Activated CD8-positive, alpha-beta T cell treated with anti-CD3 and anti-CD28 coated beads, Interleukin-2, amount 10 ng/mL, durations not matched to agents 7 days and 5 days (primary cell): ENCODE data around the gene YBX3. TPM values are rescaled to one million over a fixed set of nuclear protein-coding genes. Genes with fewer than 3 reads are reported as not detected.

Experiments used
- ATAC-seq: fragments of 150-1000 bp; cut with Tn5 transposase; one replicate; pipeline ENCODE4 v1.10.0; 2021; ENCODE audit warnings: moderate library complexity
- CTCF ChIA-PET: fragments of 350-600 bp; sonication (Branson Sonifier 250); formaldehyde crosslinking; loops from one replicate; lab custom pipeline; 2021; ENCODE audit warnings: antibody characterized with exemption; lab: Charles Lee
- POLR2A ChIA-PET: fragments of 350-600 bp; sonication (Branson Sonifier 250); formaldehyde crosslinking; loops from one replicate; lab custom pipeline; 2021; ENCODE audit warnings: antibody characterized with exemption; lab: Charles Lee
- DNase-seq: peaks from one replicate; pipeline ENCODE4 v3.0.0-alpha.2; 2020
- H3K27ac Mint-ChIP-seq: one replicate; pipeline ENCODE4 v1.8.0; 2021; ENCODE audit warnings: mild to moderate bottlenecking, mixed read lengths
- H3K27me3 Mint-ChIP-seq: one replicate; pipeline ENCODE4 v1.8.0; 2021; ENCODE audit warnings: low read depth, mixed read lengths
- H3K36me3 Mint-ChIP-seq: one replicate; pipeline ENCODE4 v1.8.0; 2021; ENCODE audit warnings: low read depth, mixed read lengths
- H3K4me1 Mint-ChIP-seq: one replicate; pipeline ENCODE4 v1.8.0; 2021; ENCODE audit warnings: low read depth, mixed read lengths
- H3K4me3 Mint-ChIP-seq: one replicate; pipeline ENCODE4 v1.8.0; 2021; ENCODE audit warnings: mild to moderate bottlenecking, mixed read lengths
- H3K9me3 Mint-ChIP-seq: one replicate; pipeline ENCODE4 v1.8.0; 2022; ENCODE audit warnings: mixed read lengths; ENCODE audit not compliant: insufficient read depth
- total RNA-seq, 2 experiments: library from RNA; stranded (reverse); gene quantifications; one replicate each; pipeline ENCODE4 v1.2.3, GENCODE V29; 2021

The YBX3 gene
- total RNA-seq, 2 experiments from 2014 or later = 85.4 to 91.9 TPM

GRCh38 chr12:10668526-10668925 is 54.6 kb downstream of the YBX3 start:
- Mint-ChIP-seq H3K27ac (no peak overlapping the region), H3K4me3 (peak overlapping the region; percentile 68), H3K9me3 (peaks cover 3% of the 10 kb centered on the region), H3K27me3 (peaks cover 13% of the 10 kb centered on the region), H3K36me3 (peaks cover 13% of the 10 kb centered on the region), H3K4me1 (peaks cover 44% of the 10 kb centered on the region)
- ATAC-seq = peak; percentile 46
- POLR2A ChIA-PET = interaction anchor here (1.9 kb wide), 1 partner anchor 55 kb away, joined by 6 read pairs; the partner anchor contains the start of gene MAGOHB
- CTCF ChIA-PET = interaction anchor here (0.8 to 1.7 kb wide), 5 partner anchors 60 to 433 kb away, joined by 3 to 6 read pairs (median 5); no protein-coding TSS in a partner anchor
- DNase-seq = no peak

DNA sequence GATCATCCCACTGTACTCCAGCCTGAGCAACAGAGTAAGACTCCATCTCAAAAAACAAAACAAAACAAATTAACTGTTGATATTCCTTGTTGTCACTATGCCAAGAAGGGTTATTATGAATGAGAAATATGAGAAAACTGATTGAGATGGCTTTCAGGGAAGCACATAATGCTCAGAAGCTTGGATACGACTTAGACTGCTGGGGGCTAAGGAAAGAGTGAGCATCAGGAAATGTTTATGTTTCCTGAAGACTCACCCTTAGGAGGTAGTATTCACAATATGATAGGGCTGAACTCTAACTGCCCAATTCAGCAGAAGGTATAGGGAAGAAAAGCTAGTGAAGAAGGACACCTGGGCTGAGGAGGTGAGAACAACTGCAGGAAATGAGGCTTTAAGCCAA is 55.5 kb downstream of the YBX3 start:
- peaks cover 13% of the 10 kb centered on the region for H3K36me3 Mint-ChIP-seq
- ChIA-PET CTCF (interaction anchor here (0.8 kb wide), 1 partner anchor 854 kb away, joined by 3 read pairs; no protein-coding TSS in a partner anchor), POLR2A (interaction anchor here (0.6 to 1.9 kb wide), 2 partner anchors 54 to 1390 kb away, joined by 3 to 6 read pairs; partner anchors contain the start of gene MAGOHB)
- peaks cover 13% of the 10 kb centered on the region for H3K27me3 Mint-ChIP-seq
- peaks cover 35% of the 10 kb centered on the region for H3K4me1 Mint-ChIP-seq
- H3K9me3 Mint-ChIP-seq = peaks cover 3% of the 10 kb centered on the region
- no peak for ATAC-seq
- no peak overlapping the region for H3K4me3 Mint-ChIP-seq
- DNase-seq = no peak
- no peak overlapping the region for H3K27ac Mint-ChIP-seq

- no peak for ATAC-seq
- Mint-ChIP-seq H3K4me3 (no peak overlapping the region), H3K27me3 (peaks cover 18% of the 10 kb centered on the region), H3K36me3 (peaks cover 6% of the 10 kb centered on the region), H3K27ac (no peak overlapping the region), H3K4me1 (peaks cover 15% of the 10 kb centered on the region), H3K9me3 (no peaks in the 10 kb centered on the region)
- no peak for DNase-seq
- POLR2A ChIA-PET = no interaction called here
- CTCF ChIA-PET = no interaction called here
These were observed 58.6 kb downstream of the YBX3 start for GRCh38 chr12:10664499-10664898.

DNA sequence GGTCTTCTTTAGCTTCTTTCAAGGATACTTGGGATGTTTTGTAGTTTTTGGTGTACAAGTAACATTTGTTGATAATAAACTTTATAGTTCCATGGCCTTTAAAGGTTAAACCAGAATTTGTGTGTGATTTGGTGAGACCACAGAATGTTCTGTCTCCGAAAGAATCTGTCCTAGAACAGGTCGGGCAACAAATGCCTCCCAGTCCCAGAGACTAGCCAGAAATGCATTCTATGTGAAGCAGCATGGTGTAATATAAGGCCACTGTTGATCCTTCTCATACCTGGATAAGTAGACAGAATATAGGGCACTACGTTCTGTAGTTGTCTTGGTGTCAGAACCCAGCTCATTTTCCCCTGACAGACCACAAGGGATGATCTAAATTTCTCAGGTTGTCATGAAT is 59.3 kb downstream of the YBX3 start:
- DNase-seq (no peak), ATAC-seq (no peak)
- ChIA-PET POLR2A (no interaction called here), CTCF (no interaction called here)
- H3K9me3 Mint-ChIP-seq = no peaks in the 10 kb centered on the region
- no peak overlapping the region for H3K27ac Mint-ChIP-seq
- peaks cover 11% of the 10 kb centered on the region for H3K4me1 Mint-ChIP-seq
- peaks cover 4% of the 10 kb centered on the region for H3K36me3 Mint-ChIP-seq
- peaks cover 16% of the 10 kb centered on the region for H3K27me3 Mint-ChIP-seq
- H3K4me3 Mint-ChIP-seq = no peak overlapping the region

DNA sequence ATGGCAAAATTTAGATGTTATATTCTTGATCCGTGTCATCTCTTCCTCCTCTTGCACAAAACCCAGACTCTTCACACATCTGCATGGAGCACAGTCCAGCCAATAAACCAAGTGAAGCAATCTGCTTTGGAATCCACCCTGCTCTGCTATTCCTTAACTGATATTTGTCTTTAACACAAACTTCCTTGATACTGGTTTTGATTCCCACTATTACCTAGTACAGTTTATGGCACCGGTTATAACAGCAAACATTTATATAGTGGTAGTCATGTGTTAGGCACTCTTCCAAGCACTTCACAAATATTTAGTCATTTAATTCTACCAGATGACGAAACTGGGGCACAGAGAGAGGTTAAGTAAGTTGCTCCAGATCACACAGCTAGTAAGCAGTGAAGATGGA is 61.8 kb downstream of the YBX3 start:
- peaks cover 12% of the 10 kb centered on the region for H3K27me3 Mint-ChIP-seq
- H3K9me3 Mint-ChIP-seq = no peaks in the 10 kb centered on the region
- ATAC-seq (no peak), DNase-seq (no peak)
- H3K4me3 Mint-ChIP-seq = no peak overlapping the region
- peaks cover 11% of the 10 kb centered on the region for H3K36me3 Mint-ChIP-seq
- H3K27ac Mint-ChIP-seq = no peak overlapping the region
- POLR2A ChIA-PET = no interaction called here
- CTCF ChIA-PET = no interaction called here
- no peaks in the 10 kb centered on the region for H3K4me1 Mint-ChIP-seq

DNA sequence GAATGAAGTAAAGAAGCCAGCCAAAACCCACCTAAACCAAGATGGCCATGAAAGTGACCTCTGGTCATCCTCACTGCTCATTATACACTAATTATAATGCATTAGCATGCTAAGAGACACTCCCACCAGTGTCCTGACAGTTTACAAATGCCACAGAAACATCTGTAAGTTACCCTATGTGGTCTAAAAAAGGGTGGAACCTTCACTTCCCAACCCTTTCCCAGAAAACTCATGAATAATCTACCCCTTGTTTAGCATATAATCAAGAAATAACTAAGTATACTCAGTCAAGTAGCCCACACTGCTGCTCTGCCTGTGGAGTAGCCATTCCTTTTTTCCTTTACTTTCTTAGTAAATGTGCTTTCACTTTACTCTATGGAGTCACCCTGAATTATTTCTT is 69.1 kb downstream of the YBX3 start:
- H3K4me1 Mint-ChIP-seq = no peaks in the 10 kb centered on the region
- peaks cover 3% of the 10 kb centered on the region for H3K27me3 Mint-ChIP-seq
- DNase-seq (no peak), ATAC-seq (no peak)
- H3K27ac Mint-ChIP-seq = no peak overlapping the region
- H3K36me3 Mint-ChIP-seq = peaks cover 13% of the 10 kb centered on the region
- ChIA-PET CTCF (no interaction called here), POLR2A (no interaction called here)
- no peaks in the 10 kb centered on the region for H3K9me3 Mint-ChIP-seq
- H3K4me3 Mint-ChIP-seq = no peak overlapping the region

DNA sequence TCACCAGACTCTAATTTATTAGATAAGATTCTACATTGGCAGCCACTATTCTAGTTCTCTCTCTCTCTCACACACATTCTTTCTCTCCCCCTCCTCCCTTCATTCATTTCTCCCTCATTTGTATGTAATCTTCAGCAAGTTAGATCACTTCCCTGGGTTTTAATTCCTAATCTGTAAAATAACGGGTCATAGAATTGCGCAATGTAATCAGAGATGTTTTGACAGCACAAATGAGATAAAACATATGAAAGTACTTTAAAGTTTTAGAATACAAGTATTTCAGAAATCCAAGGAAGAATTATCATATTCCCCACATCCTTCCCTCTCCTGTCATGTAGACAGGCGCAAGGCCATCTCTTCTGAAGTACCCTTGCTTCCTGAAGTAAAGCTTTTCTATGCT is 70.9 kb downstream of the YBX3 start:
- Mint-ChIP-seq H3K4me1 (no peaks in the 10 kb centered on the region), H3K27me3 (no peaks in the 10 kb centered on the region), H3K4me3 (no peak overlapping the region), H3K9me3 (no peaks in the 10 kb centered on the region), H3K36me3 (peaks cover 15% of the 10 kb centered on the region), H3K27ac (no peak overlapping the region)
- CTCF ChIA-PET = no interaction called here
- POLR2A ChIA-PET = no interaction called here
- ATAC-seq (no peak), DNase-seq (no peak)

Other genes starting within 250 kb of the YBX3 start
- gene EIF2S3B, start 217.4 kb downstream of the YBX3 start, total RNA-seq = 1 to 10 TPM; 1.8 to 2.3 TPM
- gene MAGOHB, start 109.7 kb downstream of the YBX3 start, total RNA-seq = 10 to 100 TPM; 73.9 to 76.9 TPM
- 1 to 10 TPM; 5.3 to 5.9 TPM for gene STYK1, start 49.3 kb downstream of the YBX3 start, total RNA-seq
- not detected for gene TAS2R7, start 79.3 kb upstream of the YBX3 start, total RNA-seq
- not detected for gene TAS2R8, start 84.0 kb upstream of the YBX3 start, total RNA-seq
- not detected for gene TAS2R9, start 86.8 kb upstream of the YBX3 start, total RNA-seq
- gene TAS2R10, start 103.0 kb upstream of the YBX3 start, total RNA-seq = not detected
- 1 to 10 TPM; 1.3 to 2.9 TPM for gene PRR4, start 126.2 kb upstream of the YBX3 start, total RNA-seq
- gene PRH1, start 160.9 kb upstream of the YBX3 start, total RNA-seq = 10 to 100 TPM; 21.3 to 21.4 TPM
- gene TAS2R13, start 186.2 kb upstream of the YBX3 start, total RNA-seq = 1 to 10 TPM; 1.0 to 1.1 TPM
- gene PRH2, start 205.9 kb upstream of the YBX3 start, total RNA-seq = not detected
- 1 to 10 TPM; 2.1 to 2.4 TPM for gene TAS2R14, start 215.9 kb upstream of the YBX3 start, total RNA-seq